HG02970 (cell line): Measurements from ENCODE around the gene CRK.
"Not testable (repeated sequence)": the region's sequence is repeated elsewhere in the genome, so short reads cannot be mapped to it uniquely, and the experiment has no call there.

Experiments
- ATAC-seq: cut with Tn5 transposase; IDR thresholded peaks from one replicate; pipeline ENCODE4 v1.9.1; 2021; ENCODE audit warnings: mild to moderate bottlenecking, moderate library complexity, moderate number of reproducible peaks; ENCODE audit not compliant: unreplicated experiment, low FRiP score

Gene CRK

GRCh38 chr17:1391577-1391976 is 64.5 kb downstream of the CRK start:
- no peak for ATAC-seq

- no peak for ATAC-seq
Observed at GRCh38 chr17:1390432-1391367, 65.3 kb downstream of the CRK start.

DNA sequence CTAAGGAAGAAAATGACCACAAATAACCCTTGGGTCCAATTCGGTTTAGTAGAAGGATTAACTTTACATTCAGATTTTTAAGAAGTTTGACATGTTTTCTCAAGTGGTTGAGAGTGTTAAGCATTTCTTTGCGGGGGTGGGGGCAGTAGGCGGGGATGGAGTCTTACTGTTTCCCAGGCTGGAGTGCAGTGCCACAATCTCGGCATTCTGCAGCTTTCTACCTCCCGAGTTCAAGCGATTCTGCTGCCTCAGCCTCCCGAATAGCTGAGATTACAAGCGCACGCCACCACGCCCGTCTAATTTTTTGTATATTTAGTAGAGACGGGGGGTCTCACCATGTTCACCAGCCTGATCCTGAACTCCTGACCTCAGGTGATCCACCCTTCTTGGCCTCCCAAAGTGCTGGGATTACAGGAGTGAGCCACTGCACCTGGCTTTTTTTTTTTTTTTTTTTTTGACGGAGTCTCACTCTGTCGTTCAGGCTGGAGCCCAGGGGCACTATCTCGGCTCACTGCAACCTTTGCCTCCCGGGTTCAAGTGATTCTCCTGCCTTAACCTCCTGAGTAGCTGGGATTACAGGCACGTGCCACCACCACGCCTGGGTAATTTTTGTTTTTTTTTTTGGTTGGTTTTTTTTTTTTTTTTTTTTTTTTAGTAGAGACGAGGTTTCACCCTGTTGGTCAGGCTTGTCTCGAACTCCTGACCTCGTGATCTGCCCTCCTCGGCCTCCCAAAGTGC is 68.4 kb downstream of the CRK start:
- ATAC-seq = not testable (repeated sequence)

DNA sequence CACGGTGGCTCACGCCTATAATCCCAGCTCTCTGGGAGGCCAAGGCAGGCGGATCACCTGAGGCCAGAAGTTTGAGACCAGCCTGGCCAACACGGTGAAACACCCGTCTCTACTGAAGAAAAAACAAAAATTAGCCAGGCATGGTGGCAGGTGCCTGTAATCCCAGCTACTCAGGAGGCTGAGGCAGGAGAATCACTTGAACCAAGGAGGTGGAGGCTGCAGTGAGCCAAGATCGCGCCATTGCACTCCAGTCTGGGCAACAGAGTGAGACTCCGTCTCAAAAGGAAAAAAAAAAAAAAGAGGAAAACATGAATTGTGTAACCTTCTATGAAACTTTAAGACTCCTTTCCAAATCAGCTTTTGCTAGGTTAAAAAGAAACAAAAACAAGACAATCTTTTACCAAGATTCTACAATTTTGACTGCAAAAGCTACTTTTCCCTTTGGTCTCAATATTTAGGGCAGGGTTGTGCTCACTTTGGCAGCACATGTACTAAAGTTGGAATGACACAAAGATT is 69.3 kb downstream of the CRK start:
- ATAC-seq = not testable (repeated sequence)

DNA sequence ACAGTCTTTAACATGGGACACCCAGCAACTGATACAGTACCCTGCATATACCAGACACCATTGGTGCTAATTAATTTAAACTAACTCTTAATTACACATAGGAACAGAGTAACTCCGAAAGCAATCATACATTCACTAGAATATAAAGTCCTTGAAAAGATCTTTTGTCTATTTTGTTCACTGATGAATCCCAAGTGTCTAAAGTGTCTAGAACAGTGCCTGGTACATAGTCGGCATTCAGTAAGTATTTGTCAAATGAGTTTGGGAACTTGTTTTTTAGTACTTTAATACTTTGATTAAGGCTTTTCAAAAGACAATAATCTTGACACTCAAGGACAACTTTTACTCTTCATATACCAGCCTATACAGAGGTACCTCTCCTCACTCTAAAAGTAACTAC is 69.8 kb downstream of the CRK start:
- ATAC-seq = no peak

- ATAC-seq = no peak
Observed at GRCh38 chr17:1385861-1386260, 70.2 kb downstream of the CRK start.

GRCh38 chr17:1384905-1385435 is 71.1 kb downstream of the CRK start:
- no peak for ATAC-seq

DNA sequence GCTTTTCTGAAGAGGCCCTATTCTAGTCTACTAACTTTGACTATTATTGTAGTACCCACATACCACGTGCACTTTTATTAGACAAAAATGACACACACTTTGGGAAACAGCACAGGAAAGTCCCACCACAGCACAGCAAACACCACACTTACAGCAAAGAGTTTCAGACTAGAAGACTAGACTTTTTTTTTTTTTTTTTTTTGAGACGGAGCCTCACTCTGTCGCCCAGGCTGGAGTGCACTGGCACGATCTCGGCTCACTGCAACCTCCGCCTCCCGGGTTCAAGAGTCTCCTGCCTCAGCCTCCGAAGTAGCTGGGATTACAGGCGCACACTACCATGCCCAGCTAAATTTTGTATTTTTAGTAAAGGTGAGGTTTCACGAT is 76.1 kb downstream of the CRK start:
- no peak for ATAC-seq

- ATAC-seq = no peak
Observed at GRCh38 chr17:1379208-1379929, 76.7 kb downstream of the CRK start.

DNA sequence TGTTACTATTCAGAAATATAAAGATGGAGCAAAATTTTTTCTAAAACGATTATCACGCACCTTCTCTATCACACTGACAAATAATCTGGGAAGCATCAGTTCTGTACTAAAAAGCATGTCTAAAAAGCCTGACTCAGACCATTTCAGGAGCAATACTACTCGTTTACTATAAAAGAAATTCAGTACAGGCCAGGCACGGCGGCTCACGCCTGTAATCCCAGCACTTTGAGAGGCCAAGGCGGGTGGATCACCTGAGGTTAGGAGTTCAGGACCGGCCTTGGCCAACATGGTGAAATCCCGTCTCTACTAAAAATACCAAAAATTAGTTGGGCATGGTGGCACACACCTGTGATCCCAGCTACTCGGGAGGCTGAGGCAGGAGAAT is 77.6 kb downstream of the CRK start:
- ATAC-seq = not testable (repeated sequence)

- no peak for ATAC-seq
Observed at GRCh38 chr17:1377334-1377733, 78.7 kb downstream of the CRK start.

GRCh38 chr17:1376061-1376460 is 80.0 kb downstream of the CRK start:
- ATAC-seq = no peak

DNA sequence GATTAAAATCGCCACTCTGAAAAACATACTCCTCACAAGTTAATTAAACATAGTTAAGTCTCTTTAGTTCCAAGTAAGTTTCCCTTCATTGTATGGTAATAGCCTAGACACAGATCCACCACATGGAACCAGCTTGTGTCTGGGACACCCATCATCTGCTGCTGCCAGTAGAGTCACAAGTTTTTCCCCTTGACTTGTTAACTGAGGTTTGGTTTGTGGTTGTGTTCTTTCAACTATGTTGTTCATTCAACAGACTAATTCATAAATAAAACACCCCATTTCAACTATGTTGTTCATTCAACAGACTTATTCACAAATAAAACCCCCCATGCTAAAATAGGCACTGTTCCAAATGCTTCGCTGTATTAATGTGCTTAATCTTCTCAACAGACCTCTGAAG is 80.4 kb downstream of the CRK start:
- no peak for ATAC-seq

- no peak for ATAC-seq
Observed at GRCh38 chr17:1374431-1375177, 81.4 kb downstream of the CRK start.

- no peak for ATAC-seq
Observed at GRCh38 chr17:1373707-1374237, 82.3 kb downstream of the CRK start.

- no peak for ATAC-seq
Observed at GRCh38 chr17:1372618-1373017, 83.4 kb downstream of the CRK start.

GRCh38 chr17:1371893-1372590 is 84.0 kb downstream of the CRK start:
- no peak for ATAC-seq
